ENCODE results near the gene HIVEP3. TPM values are rescaled to one million over a fixed set of nuclear protein-coding genes. Genes with fewer than 3 reads are reported as not detected.
A peak's percentile ranks its signal among the peaks of the same experiment; 100 is the strongest.

The HIVEP3 gene
- total RNA-seq, 2 donors from 2014 or later, result 3.4 to 4.0 TPM

- H3K4me3 ChIP-seq, result no peak overlapping the region
- 63 to 72% methylated on average over 7 of the region's 7 CpGs for WGBS, 2 donors
- intact Hi-C loops (cut with DNase I), result no loop called here
- no peaks in the 10 kb centered on the region for H3K27me3 ChIP-seq
- DNase-seq, result no peak
- H3K27ac ChIP-seq, result no peak overlapping the region
- no peak for TF ChIP-seq POLR2A (IDR thresholded peaks at IDR 0.05)
- no peak for TF ChIP-seq CTCF (IDR thresholded peaks at IDR 0.05)
- no peaks in the 10 kb centered on the region for H3K36me3 ChIP-seq (replicated peaks in 1 of 2; ENCODE audit: insufficient read depth in 1 of 2, low read depth in 2 of 2)
- H3K4me1 ChIP-seq, result peaks cover 22% of the 10 kb centered on the region
- H3K9me3 ChIP-seq, result no peaks in the 10 kb centered on the region
- no peak for ATAC-seq
Measured at GRCh38 chr1:41811051-41811795, 107.5 kb downstream of the HIVEP3 start.

GRCh38 chr1:41810446-41810845, 108.3 kb downstream of the HIVEP3 start:
- TF ChIP-seq POLR2A (IDR thresholded peaks at IDR 0.05) (no peak), CTCF (IDR thresholded peaks at IDR 0.05) (no peak)
- Histone ChIP-seq H3K4me1 (peaks cover 22% of the 10 kb centered on the region), H3K27ac (no peak overlapping the region), H3K4me3 (no peak overlapping the region), H3K27me3 (no peaks in the 10 kb centered on the region), H3K9me3 (no peaks in the 10 kb centered on the region), H3K36me3 (replicated peaks in 1 of 2; ENCODE audit: insufficient read depth in 1 of 2, low read depth in 2 of 2) (no peaks in the 10 kb centered on the region)
- intact Hi-C loops (cut with DNase I), result no loop called here
- DNase-seq, result peak in 1 of 4 donors; percentile 21
- ATAC-seq, result no peak

GRCh38 chr1:41809692-41810091, 109.0 kb downstream of the HIVEP3 start:
- ATAC-seq, result no peak
- Histone ChIP-seq H3K36me3 (replicated peaks in 1 of 2; ENCODE audit: insufficient read depth in 1 of 2, low read depth in 2 of 2) (no peaks in the 10 kb centered on the region), H3K9me3 (no peaks in the 10 kb centered on the region), H3K27ac (no peak overlapping the region), H3K4me3 (no peak overlapping the region), H3K4me1 (peaks cover 22% of the 10 kb centered on the region), H3K27me3 (no peaks in the 10 kb centered on the region)
- no peak for TF ChIP-seq CTCF (IDR thresholded peaks at IDR 0.05)
- no peak for TF ChIP-seq POLR2A (IDR thresholded peaks at IDR 0.05)
- intact Hi-C loops (cut with DNase I), result loop anchor here (10.0 kb wide), 1 partner anchor 245 kb away; no protein-coding TSS in a partner anchor
- DNase-seq, result no peak
- 54 to 60% methylated on average over 3 of the region's 3 CpGs for WGBS, 2 donors

GRCh38 chr1:41807390-41807789, 111.3 kb downstream of the HIVEP3 start:
- H3K27ac ChIP-seq, result no peak overlapping the region
- H3K4me1 ChIP-seq, result peaks cover 11% of the 10 kb centered on the region
- TF ChIP-seq CTCF (IDR thresholded peaks at IDR 0.05) (no peak), POLR2A (IDR thresholded peaks at IDR 0.05) (no peak)
- H3K27me3 ChIP-seq, result no peaks in the 10 kb centered on the region
- ATAC-seq, result no peak
- no peak for DNase-seq
- no peaks in the 10 kb centered on the region for H3K36me3 ChIP-seq (replicated peaks in 1 of 2; ENCODE audit: insufficient read depth in 1 of 2, low read depth in 2 of 2)
- intact Hi-C loops (cut with DNase I), result loop anchor here (10.0 kb wide), 1 partner anchor 243 kb away; no protein-coding TSS in a partner anchor
- 75 to 82% methylated on average over 6 of the region's 6 CpGs for WGBS, 2 donors
- H3K9me3 ChIP-seq, result no peaks in the 10 kb centered on the region
- no peak overlapping the region for H3K4me3 ChIP-seq

All from body of pancreas (tissue), 4 donors.